ENCODE data around the gene MORC1.
"Not testable (repeated sequence)": the region's sequence is repeated elsewhere in the genome, so short reads cannot be mapped to it uniquely, and the experiment has no call there.

Gene MORC1

GRCh38 chr3:109081746-109082510 is 36.0 kb downstream of the MORC1 start:
- no peaks in the 10 kb centered on the region for H3K36me3 ChIP-seq (ENCODE audit: insufficient read depth, low read length)
- no peaks in the 10 kb centered on the region for H4K20me1 ChIP-seq (ENCODE audit: insufficient read depth, low read length)
- no peaks in the 10 kb centered on the region for H3K79me2 ChIP-seq (ENCODE audit: insufficient read depth, low read length)
- no peak overlapping the region for H3K4me3 ChIP-seq (ENCODE audit: low read depth, low read length, poor library complexity, severe bottlenecking)
- peak; percentile 76 for TF ChIP-seq CTCF (IDR thresholded peaks at IDR 0.05; ENCODE audit: low read length)
- TF ChIP-seq EZH2 (IDR thresholded peaks at IDR 0.05; ENCODE audit: borderline replicate concordance, low read length), result no peak
- H3K9me2 ChIP-seq (ENCODE audit: low read depth, low read length), result no peaks in the 10 kb centered on the region
- no peak overlapping the region for H2AFZ ChIP-seq (ENCODE audit: low read length)
- no peaks in the 10 kb centered on the region for H3F3A ChIP-seq (ENCODE audit: insufficient read depth, low read length)
- H3K27me3 ChIP-seq (ENCODE audit: insufficient read depth, low read length), result no peaks in the 10 kb centered on the region
- no peaks in the 10 kb centered on the region for H3K9me3 ChIP-seq (ENCODE audit: low read length)
- no peaks in the 10 kb centered on the region for H3K4me1 ChIP-seq (ENCODE audit: insufficient read depth, low read length, severe bottlenecking)
- no peak overlapping the region for H3K4me2 ChIP-seq (ENCODE audit: low read length)
- no peak overlapping the region for H3K9ac ChIP-seq (ENCODE audit: low read length)
- H3K27ac ChIP-seq (ENCODE audit: low read depth, low read length, poor library complexity, severe bottlenecking), result no peak overlapping the region

- H3K9me2 ChIP-seq (ENCODE audit: low read depth, low read length); H3K4me3 ChIP-seq (ENCODE audit: low read depth, low read length, poor library complexity, severe bottlenecking); H2AFZ ChIP-seq (ENCODE audit: low read length); H3K9me3 ChIP-seq (ENCODE audit: low read length); H3F3A ChIP-seq (ENCODE audit: insufficient read depth, low read length); H3K27me3 ChIP-seq (ENCODE audit: insufficient read depth, low read length); H3K9ac ChIP-seq (ENCODE audit: low read length); H3K4me2 ChIP-seq (ENCODE audit: low read length); H3K27ac ChIP-seq (ENCODE audit: low read depth, low read length, poor library complexity, severe bottlenecking); H4K20me1 ChIP-seq (ENCODE audit: insufficient read depth, low read length); H3K79me2 ChIP-seq (ENCODE audit: insufficient read depth, low read length); H3K4me1 ChIP-seq (ENCODE audit: insufficient read depth, low read length, severe bottlenecking); H3K36me3 ChIP-seq (ENCODE audit: insufficient read depth, low read length): not testable (repeated sequence)
Measured at GRCh38 chr3:109080090-109080489, 37.8 kb downstream of the MORC1 start.

GRCh38 chr3:109073116-109073515 is 44.8 kb downstream of the MORC1 start:
- no peak overlapping the region for H3K27ac ChIP-seq (ENCODE audit: low read depth, low read length, poor library complexity, severe bottlenecking)
- no peak for TF ChIP-seq EZH2 (IDR thresholded peaks at IDR 0.05; ENCODE audit: borderline replicate concordance, low read length)
- TF ChIP-seq CTCF (IDR thresholded peaks at IDR 0.05; ENCODE audit: low read length), result no peak
- H3K9ac ChIP-seq (ENCODE audit: low read length), result no peak overlapping the region
- H3K79me2 ChIP-seq (ENCODE audit: insufficient read depth, low read length), result no peaks in the 10 kb centered on the region
- H3K9me3 ChIP-seq (ENCODE audit: low read length), result no peaks in the 10 kb centered on the region
- no peaks in the 10 kb centered on the region for H4K20me1 ChIP-seq (ENCODE audit: insufficient read depth, low read length)
- H3K4me2 ChIP-seq (ENCODE audit: low read length), result no peak overlapping the region
- H2AFZ ChIP-seq (ENCODE audit: low read length), result no peak overlapping the region
- no peaks in the 10 kb centered on the region for H3K36me3 ChIP-seq (ENCODE audit: insufficient read depth, low read length)
- H3K4me3 ChIP-seq (ENCODE audit: low read depth, low read length, poor library complexity, severe bottlenecking), result no peak overlapping the region
- no peaks in the 10 kb centered on the region for H3F3A ChIP-seq (ENCODE audit: insufficient read depth, low read length)
- H3K9me2 ChIP-seq (ENCODE audit: low read depth, low read length), result no peaks in the 10 kb centered on the region
- H3K27me3 ChIP-seq (ENCODE audit: insufficient read depth, low read length), result no peaks in the 10 kb centered on the region
- no peaks in the 10 kb centered on the region for H3K4me1 ChIP-seq (ENCODE audit: insufficient read depth, low read length, severe bottlenecking)

GRCh38 chr3:109072194-109072593 is 45.7 kb downstream of the MORC1 start:
- Histone ChIP-seq H3K4me3 (ENCODE audit: low read depth, low read length, poor library complexity, severe bottlenecking) (no peak overlapping the region), H3K9me3 (ENCODE audit: low read length) (no peaks in the 10 kb centered on the region), H2AFZ (ENCODE audit: low read length) (no peak overlapping the region), H3K4me1 (ENCODE audit: insufficient read depth, low read length, severe bottlenecking) (no peaks in the 10 kb centered on the region), H3K27ac (ENCODE audit: low read depth, low read length, poor library complexity, severe bottlenecking) (no peak overlapping the region), H3K9ac (ENCODE audit: low read length) (no peak overlapping the region), H3K79me2 (ENCODE audit: insufficient read depth, low read length) (no peaks in the 10 kb centered on the region), H3K36me3 (ENCODE audit: insufficient read depth, low read length) (no peaks in the 10 kb centered on the region), H3K4me2 (ENCODE audit: low read length) (no peak overlapping the region), H4K20me1 (ENCODE audit: insufficient read depth, low read length) (no peaks in the 10 kb centered on the region), H3K9me2 (ENCODE audit: low read depth, low read length) (no peaks in the 10 kb centered on the region), H3F3A (ENCODE audit: insufficient read depth, low read length) (no peaks in the 10 kb centered on the region), H3K27me3 (ENCODE audit: insufficient read depth, low read length) (no peaks in the 10 kb centered on the region)
- TF ChIP-seq CTCF (IDR thresholded peaks at IDR 0.05; ENCODE audit: low read length) (no peak), EZH2 (IDR thresholded peaks at IDR 0.05; ENCODE audit: borderline replicate concordance, low read length) (no peak)

Measured in OCI-LY1 (cell line).